ENCODE measurements around the gene BRI3. TPM values are rescaled to one million over a fixed set of nuclear protein-coding genes. Genes with fewer than 3 reads are reported as not detected.

The BRI3 gene
- total RNA-seq, 1 experiment from 2014 or later, result 102 TPM

- intact Hi-C loops (cut with micrococcal nuclease), result no loop called here
- H4K20me1 ChIP-seq (ENCODE audit: insufficient read depth), result no peaks in the 10 kb centered on the region
- no peak for DNase-seq (ENCODE audit: low read depth, low spot score)
- peak overlapping the region; percentile 70 for H3K27ac ChIP-seq (ENCODE audit: low read depth, low read length)
- BruUV-seq (replicated peaks), result no TSS peak
- H3K4me3 ChIP-seq (replicated peaks in 1 of 2; ENCODE audit: low read depth in 1 of 2, low read length in 2 of 2), result peak overlapping the region; percentile 89 to 96
- POLR2A ChIA-PET, result no interaction called here
- H3K79me2 ChIP-seq (ENCODE audit: insufficient read depth, low read length), result peaks cover 29% of the 10 kb centered on the region
- CTCF ChIA-PET, result interaction anchor here (1.3 kb wide), 1 partner anchor 150 kb away, joined by 4 read pairs; the partner anchor contains the start of gene BAIAP2L1
- no peaks in the 10 kb centered on the region for H3K36me3 ChIP-seq (ENCODE audit: control insufficient read depth in 1 of 2, insufficient read depth in 2 of 2, low read length in 2 of 2)
- peak overlapping the region; percentile 83 for H3K9ac ChIP-seq (ENCODE audit: low read length)
- ATAC-seq, result no peak
- H3K9me3 ChIP-seq (ENCODE audit: control insufficient read depth in 1 of 2, insufficient read depth in 1 of 2, low read depth in 1 of 2, low read length in 2 of 2), result no peaks in the 10 kb centered on the region
- H3K4me1 ChIP-seq (ENCODE audit: control insufficient read depth in 1 of 2, insufficient read depth in 2 of 2, low read length in 2 of 2), result peaks cover 14 to 22% of the 10 kb centered on the region in 2 experiments
- RAD21 ChIA-PET (ENCODE audit: low non-redundant PET in 1 of 2, low total read pairs in 2 of 2, uncharacterized antibody in 2 of 2, unreplicated experiment in 2 of 2), result interaction anchor here in 1 of 2 experiments (0.7 kb wide), 1 partner anchor 17 kb away, joined by 3 read pairs; no protein-coding TSS in a partner anchor
- H3K9me2 ChIP-seq (ENCODE audit: insufficient read depth), result no peaks in the 10 kb centered on the region
- peak overlapping the region; percentile 99 for H3K4me2 ChIP-seq (ENCODE audit: low read length)
- no peaks in the 10 kb centered on the region for H3K27me3 ChIP-seq (ENCODE audit: insufficient read depth, low read length)
- TF ChIP-seq POLR2AphosphoS5 (IDR thresholded peaks at IDR 0.05; ENCODE audit: low read depth, low read length) (no peak), JUND (IDR thresholded peaks at IDR 0.05) (no peak), REST (IDR thresholded peaks at IDR 0.05; ENCODE audit: low read depth) (no peak), ZFX (IDR thresholded peaks at IDR 0.05) (no peak), ZBTB33 (IDR thresholded peaks at IDR 0.05; ENCODE audit: extremely low read depth, insufficient replicate concordance, low read length) (no peak), SIN3A (IDR thresholded peaks at IDR 0.05; ENCODE audit: low read depth) (no peak), EZH2 (IDR thresholded peaks at IDR 0.05) (no peak), CEBPB (IDR thresholded peaks at IDR 0.05; ENCODE audit: low read depth) (no peak), POLR2A (IDR thresholded peaks at IDR 0.05; ENCODE audit: borderline replicate concordance, extremely low read depth, insufficient read depth, insufficient read length) (no peak), EZH2phosphoT487 (IDR thresholded peaks at IDR 0.05; ENCODE audit: borderline replicate concordance) (no peak)
- TF ChIP-seq, protein P1, sequence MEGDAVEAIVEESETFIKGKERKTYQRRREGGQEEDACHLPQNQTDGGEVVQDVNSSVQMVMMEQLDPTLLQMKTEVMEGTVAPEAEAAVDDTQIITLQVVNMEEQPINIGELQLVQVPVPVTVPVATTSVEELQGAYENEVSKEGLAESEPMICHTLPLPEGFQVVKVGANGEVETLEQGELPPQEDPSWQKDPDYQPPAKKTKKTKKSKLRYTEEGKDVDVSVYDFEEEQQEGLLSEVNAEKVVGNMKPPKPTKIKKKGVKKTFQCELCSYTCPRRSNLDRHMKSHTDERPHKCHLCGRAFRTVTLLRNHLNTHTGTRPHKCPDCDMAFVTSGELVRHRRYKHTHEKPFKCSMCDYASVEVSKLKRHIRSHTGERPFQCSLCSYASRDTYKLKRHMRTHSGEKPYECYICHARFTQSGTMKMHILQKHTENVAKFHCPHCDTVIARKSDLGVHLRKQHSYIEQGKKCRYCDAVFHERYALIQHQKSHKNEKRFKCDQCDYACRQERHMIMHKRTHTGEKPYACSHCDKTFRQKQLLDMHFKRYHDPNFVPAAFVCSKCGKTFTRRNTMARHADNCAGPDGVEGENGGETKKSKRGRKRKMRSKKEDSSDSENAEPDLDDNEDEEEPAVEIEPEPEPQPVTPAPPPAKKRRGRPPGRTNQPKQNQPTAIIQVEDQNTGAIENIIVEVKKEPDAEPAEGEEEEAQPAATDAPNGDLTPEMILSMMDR (IDR thresholded peaks at IDR 0.05 in 2 of 3, conservative IDR thresholded peaks at IDR 0.05 in 1 of 3; ENCODE audit: borderline replicate concordance in 1 of 3, insufficient read depth in 1 of 3, low read depth in 2 of 3, low read length in 2 of 3), result no peak
- no peak overlapping the region for H2AFZ ChIP-seq (ENCODE audit: low read depth, low read length, poor library complexity, severe bottlenecking)
Observed at GRCh38 chr7:98251231-98251600, 30.3 kb upstream of the BRI3 start.

Measured in HCT116 (cell line).